Pons (tissue), 1 donor: ENCODE data around the gene DLG2.
"Not testable (repeated sequence)": the region's sequence is repeated elsewhere in the genome, so short reads cannot be mapped to it uniquely, and the experiment has no call there.

Source experiments
- DNase-seq: peaks from one replicate; pipeline ENCODE4 v3.0.0-alpha.2; 2016; ENCODE audit warnings: low spot score

Gene DLG2

DNA sequence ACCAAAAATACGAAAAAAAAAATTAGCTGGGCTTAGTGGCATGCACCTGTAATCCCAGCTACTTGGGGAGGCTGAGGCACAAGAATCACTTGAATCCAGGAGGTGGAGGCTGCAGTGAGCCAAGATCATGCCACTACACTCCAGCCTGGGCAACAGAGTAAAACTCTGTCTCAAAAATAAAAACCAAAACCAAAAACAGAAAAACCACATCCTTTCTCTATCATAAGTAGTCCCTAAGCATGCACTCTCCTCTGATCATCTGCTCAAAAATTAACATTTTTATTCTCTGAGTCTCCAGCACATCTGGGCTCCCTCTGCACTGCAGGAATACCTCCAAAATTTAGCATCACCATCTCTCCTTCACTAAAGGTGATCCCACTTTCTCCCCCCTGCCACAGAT, 516.9 kb downstream of the DLG2 start:
- DNase-seq = not testable (repeated sequence)

DNA sequence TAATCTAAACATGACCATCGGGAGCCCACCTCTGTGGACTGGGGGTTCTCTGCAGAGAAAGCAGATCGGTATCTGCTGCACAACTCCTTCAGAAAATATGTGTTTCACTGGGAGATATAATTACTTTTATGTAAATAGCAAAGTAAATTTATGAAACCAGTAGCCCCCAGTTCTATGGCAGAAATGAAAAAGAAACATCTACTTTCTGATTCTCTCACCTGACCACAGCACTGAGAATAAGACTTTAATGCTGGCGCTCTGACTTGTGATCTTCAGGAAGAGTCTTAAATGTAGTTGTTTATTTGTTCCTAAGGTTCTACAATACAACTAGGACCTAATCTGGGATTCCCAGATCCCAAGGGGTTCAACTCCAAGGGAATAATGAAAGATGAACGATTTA, 518.0 kb downstream of the DLG2 start:
- DNase-seq = no peak

DNA sequence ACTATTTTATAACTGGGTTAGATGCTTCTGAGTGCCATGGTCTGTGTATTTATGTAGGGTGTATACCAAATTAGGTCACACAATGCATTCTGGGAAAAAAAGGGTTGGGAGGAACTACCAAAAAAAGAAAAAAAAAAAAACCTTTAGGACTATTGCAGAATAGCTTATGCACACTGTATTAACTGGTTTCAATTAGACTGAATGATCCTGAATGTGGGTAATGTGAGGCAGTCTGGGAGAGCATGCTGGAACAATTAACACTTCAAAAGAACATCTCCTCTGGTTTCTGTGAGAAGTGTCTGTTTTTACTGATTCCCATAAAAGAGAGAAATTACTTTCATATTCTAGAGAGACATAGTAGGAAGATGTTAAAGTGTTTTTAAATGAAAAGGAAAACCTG, 521.3 kb downstream of the DLG2 start:
- DNase-seq = no peak

DNA sequence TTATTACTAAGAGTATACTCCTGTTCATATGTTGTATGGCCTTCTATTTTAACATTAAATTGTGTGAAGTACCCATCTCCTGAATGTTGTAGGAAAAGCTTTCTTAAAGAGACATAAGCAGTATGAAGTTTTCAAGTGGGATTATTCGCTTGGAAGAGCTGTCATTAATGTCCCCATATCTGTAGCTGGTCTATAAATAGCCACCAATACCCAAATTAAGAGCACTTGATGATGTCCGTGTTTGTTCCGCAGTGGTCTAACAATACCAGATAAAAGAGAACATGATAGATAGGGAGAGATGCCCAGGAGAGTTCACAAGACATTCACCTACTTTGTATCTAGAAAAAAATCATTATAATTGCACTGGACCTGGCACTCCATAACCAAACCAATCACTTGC, 527.6 kb downstream of the DLG2 start:
- no peak for DNase-seq

DNA sequence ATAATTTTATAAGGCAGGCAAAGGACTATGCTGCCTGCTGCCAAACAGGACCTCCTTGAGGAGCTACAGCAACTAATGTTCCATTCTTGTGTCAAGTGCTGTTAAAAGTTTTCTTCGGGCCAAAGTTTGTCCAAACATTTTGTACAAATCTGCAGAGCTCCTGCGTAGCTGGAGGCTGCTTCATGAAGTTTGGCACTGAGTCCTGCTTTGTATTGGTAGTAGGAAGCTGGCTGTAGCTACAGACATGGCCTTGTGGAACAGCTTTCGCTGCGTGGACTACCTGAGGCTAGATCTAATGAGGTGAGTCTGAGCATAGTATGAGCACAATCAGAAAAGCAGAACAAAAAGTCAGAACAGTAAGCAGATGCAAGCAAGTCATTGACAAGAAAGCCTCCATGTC, 528.1 kb downstream of the DLG2 start:
- DNase-seq = no peak

DNA sequence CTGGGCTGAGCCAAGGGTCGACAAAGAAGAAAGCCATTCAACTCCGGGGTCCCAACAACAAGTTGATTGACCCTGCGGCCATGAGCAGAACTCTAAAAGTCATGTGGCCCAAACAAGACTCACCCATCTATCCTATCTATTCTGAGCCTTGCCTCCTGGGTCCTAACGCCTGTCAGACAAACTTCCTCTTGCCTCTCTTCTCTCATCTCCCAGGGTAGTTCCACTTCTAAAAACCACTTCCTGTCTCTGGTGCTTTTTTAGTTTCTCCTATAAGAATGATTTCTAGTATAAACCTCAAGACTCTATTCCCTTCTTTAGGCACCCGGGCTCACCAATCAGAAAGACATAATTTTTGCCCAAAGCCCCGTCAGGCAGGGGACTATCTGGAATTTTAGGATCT, 530.2 kb downstream of the DLG2 start:
- DNase-seq = peak; percentile 15

DNA sequence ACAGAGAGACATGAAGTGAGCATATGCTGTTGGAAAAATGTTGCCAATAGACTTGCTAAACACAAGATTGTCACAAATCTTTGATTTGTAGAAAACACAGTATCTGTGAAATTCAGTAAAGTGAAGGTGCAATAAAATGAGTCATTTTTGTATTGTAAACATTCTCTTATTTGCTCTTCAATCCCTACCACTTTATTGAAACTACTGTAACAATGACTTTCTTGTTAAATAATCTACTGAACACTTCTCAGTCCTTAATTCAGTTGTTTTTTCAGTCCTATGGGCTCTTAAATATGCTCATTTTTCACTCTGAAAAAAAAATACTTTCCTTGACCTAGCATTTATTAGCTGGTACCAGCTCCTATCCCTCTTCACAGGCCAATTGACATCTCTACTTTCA, 531.9 kb downstream of the DLG2 start:
- no peak for DNase-seq

DNA sequence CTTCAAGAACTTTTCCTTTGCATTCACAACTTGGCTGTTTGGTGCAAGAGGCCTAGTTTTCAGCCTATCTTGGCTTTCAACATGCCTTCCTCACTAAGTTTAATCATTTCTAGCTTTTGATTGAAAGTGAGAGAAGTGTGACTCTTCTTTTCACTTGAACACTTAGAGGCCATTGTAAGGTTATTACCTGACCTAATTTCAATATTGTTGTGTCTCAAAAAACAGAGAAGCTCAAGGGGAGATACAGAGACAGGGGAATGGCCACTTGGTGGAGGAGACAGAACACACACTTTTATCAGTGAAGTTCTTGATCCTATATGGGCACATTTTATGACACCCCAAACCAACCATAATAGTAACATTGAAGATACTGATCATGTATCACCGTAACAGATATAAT, 532.3 kb downstream of the DLG2 start:
- no peak for DNase-seq

DNA sequence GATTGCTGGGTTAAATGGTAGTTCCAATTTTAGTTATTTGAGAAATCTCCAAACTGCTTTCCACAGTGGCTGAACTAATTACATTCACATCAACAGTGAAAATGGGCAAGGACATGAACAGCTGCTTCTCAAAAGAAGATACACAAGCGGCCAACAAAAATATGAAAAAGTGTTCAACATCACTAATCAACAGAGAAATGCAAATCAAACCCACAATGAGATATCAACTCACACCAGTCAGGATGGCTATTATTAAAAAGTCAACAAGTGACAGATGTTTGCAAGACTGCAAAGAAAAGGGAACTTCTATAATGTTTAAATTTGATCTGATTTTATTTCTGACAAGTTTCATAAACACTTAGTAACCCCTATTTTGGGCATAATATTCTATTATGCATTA, 537.5 kb downstream of the DLG2 start:
- DNase-seq = no peak

DNA sequence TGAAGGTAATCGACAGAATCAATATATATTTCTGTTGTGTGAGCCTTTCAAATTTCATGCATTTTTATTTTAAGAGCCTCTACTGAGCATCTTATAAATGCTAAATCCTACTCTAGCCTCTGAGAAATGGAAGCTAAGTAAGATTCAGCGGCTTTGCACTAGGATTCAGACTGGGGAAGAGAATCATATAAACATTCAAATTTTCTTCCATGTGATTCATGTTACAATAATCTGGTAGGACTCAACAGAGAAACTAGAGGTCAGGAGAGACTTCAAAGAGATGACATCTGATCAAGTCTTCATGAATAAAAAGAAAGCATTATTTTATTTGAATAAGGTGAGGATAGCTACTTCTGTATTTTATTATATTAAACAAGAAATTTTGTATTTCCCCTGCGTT, 538.9 kb downstream of the DLG2 start:
- DNase-seq = no peak

DNA sequence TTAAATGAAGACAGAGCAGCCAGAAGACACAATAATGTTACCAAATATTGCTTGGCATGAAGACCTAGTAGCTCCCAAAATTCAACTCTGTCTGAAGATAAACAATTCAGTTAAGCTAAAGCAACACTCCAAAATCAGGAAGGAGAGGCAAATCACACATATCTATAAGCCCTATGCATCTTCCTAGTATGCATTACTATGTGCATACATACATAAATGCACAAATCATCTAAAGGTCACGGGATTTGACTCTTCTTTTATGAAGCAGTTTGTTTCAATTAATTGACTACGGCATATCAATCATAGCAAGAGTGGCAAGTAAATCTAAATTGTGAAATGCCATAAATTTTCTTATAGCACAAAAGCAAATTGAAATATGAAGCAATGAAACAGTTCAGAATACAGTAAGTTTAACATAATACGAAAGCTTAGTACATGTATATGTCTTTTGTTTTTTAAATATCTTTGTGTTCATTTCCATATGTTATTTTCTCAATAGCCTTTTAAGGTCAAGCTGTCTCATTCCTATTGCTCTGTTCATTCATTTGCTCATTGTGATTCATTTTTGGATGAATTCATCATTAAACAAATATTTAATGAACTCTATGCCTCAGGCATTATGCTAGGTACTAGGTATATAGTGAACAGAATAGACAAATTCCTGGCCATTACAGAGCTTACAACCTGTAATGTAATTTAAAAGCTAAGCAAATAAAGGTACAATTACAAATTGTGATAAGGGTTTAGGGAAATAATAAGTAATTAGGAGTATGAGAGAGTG, 540.5 kb downstream of the DLG2 start:
- DNase-seq = no peak

DNA sequence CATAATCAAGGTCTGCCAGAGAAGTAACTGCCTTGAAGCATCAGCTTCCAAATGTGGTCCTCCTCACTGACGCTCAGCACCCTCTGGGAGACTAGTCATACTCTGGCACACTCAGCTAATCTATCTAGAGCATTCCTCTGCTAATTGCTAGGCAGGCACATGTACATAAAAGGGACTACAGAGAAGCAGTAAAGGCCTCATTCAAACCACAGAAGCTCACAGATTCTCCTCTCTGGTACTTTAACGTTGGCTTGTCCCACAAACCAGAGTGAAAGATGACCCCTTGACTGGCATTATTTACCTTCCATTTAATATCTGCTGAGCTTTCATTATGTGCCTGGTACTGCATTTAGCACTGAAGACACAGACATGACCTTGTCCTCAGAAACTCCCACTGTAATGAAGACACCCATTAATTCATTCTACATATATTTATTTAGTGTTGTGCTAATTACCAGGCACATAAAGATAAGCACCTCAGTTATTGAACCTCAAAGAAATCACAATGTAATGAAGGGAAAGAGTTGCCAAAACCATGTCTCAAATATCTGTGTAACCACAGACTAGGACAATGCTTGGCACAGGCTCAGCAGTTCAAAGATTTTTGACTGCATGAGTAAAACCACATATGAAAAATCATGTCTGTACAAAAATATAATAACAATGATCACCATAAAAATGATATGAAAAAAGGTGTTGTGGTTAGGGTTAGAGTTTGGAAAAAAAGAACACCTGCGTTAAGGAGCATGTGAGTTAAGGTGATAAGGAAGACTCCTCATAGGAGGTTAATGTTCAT, 550.4 kb downstream of the DLG2 start:
- DNase-seq = no peak

DNA sequence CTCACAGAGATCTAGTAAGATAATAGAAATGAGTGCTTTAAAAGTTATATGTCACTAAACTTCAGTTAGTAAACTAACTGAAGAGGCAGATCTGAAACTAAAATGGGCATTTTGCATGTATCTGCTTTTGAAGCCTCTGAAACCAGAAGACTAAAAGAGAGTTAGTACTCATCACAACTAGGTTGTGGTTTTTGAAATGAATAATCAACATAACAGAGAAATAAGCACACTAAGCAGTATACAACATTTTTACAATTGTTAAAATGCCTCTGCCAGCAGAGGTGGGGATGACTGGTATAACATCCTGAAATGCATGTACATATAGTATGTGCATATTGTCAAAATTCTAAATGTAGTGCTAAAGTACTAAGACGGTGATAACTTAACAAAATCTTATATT, 564.5 kb downstream of the DLG2 start:
- no peak for DNase-seq

DNA sequence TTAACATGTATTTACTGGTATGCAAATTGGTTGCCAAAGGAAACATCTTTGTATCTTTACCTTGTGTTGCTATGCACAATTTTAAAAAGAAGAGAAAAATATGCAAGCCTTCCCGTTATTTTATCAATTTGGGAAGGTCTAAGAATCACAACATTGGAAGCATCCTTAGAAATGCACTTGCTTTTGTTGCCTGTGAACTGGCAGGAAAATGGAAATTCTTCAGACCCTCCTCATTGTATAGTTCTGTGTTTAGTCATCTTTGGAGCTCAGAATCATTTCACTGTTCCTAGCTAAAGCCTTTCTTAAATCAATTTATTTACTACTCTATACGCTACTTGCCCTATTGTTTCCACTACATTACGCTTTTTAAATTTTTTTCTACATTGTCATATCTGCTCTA, 574.5 kb downstream of the DLG2 start:
- DNase-seq = no peak

DNA sequence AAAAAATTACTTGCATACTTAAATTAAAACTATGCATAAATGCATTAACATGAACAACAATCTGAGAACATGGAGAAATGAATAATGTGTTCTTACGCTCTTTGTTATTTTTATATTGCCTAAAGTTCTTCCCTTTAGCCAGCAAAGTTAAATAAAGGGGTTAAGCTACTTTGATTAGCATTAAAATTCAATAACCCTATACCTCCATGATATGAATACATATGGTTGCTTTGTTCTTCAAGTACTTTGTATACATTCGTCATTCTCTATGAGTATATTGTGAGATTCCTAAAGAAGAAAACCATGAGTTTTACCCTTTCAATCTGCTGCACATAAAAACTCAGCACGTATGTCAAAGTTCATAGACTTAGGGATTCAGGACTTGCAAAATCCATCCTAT, 578.3 kb downstream of the DLG2 start:
- no peak for DNase-seq

DNA sequence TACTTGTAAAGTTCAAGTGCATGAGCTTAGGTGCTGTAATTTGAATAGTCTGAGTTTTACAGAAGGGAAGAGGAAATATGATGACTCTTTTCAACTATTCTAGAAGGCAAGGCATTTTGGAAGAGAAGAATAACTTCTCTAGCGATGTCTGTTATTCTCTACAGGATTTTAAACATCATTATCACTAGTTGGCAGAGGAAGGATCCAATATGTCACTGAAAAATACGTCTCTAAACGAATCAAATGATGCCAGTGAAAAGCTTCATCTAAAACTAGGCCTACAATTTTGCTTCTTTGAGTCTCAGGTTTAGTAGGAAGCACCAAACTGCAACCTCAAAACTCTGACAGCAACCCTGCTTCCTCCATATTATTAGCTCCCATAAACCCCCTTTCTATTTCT, 581.4 kb downstream of the DLG2 start:
- no peak for DNase-seq

DNA sequence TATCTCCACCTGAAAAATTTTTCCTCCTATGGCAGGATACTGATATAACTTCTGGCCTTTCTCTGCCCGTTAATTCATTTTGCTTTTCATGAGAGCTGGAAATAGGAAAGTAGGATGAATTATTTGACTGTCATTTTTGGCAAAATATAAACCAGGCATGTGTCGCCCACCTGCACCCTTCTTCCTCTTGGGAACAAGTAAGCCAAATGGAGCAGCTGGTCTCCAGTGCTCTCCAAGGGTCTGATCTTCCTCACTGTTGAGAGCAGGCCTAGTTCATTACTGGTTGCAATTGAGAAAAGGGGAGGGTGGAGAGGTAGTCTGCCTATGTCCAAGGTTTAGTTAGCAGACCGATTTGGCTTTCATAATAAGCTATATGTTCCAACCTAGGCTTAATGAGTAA, 582.2 kb downstream of the DLG2 start:
- no peak for DNase-seq

DNA sequence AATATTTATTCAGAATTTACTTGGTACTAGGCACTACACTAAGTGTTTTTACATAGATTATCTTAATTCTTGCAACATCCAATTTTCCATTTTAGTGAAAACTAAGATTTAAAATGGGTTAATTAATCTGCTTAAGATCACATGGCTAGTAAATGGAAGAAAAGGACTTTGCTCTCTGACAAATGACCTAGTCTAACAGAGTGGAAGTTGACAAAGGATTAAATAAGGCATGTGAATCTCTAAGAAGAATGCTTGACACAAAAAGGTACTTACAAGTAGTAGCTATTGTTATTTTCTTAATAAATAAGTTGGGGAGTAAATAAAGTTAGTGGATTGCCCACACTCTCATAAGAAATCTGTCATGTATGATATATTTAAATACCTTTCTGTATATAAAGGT, 584.8 kb downstream of the DLG2 start:
- DNase-seq = no peak

DNA sequence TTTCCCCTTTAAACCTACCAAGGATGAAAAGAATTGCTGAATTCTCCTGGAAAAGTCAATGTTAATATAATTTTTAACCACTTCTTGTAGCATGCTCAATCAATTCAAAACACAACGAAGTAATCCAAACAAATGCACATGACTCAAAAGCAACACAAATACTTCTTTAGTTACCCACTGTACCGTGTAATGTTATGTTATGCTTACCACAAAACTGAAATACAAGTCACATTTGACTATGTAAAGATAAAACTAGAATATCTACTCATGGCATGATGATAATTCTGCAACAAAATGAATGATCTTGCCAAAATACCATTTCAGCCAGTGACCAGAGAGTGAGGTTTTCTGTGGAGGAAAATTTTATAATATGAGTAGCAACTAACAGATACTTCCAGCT, 587.0 kb downstream of the DLG2 start:
- DNase-seq = no peak

DNA sequence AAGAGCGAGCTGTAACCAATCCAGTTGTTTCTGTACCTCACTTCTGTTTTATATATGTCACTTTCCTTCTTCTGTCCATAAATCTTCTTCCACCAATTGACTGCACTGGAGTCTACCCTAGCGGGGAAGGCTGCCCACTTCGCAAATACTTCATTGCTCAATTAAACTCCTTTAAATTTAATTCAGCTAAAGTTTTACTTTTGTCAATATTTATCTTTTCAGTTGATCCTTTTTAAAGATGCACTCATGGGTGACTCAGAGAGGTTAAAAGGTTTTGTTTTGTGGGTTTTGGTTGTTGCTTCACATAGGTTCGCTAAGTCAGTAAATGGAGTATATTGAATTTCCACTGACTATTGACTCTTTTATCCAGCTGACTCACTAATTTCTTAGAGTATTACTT, 597.2 kb downstream of the DLG2 start:
- no peak for DNase-seq

DNA sequence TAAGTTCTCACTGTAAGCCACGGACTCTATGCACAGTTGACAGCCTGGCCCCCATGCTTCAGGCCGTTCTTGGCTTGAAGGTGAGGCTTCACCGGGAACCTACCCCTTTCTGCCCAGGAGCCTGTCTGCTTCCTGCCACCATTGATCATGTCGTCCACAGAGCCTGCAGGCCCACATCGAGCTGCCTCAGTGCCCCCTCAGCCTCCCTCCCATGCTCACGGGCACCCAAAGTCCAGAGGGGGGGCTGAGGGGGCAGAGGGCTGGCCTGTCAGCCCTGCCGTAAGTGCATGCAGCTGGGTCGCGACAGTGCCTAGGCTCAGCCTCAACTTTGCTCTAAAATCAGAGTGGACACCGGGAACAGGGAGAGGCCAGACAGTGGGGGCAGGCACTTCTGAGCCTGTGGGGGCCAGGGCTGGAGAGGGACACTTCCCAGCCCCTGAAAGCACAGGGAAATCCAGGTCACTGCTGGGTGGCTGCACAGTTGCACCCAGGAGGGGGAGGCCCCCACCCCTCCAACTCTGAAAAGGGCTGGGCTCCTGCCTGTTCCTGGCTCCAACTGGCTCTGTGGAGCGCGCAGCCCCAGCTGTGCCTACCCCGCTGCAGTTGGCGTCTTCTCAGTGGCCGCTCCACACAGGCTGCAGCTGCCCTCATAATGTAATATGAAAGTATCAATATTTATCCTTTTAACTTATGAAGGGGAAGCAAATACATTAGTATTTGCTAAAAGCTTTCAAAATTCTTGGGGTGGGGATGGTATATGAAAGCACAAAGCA, 598.6 kb downstream of the DLG2 start:
- DNase-seq = no peak

DNA sequence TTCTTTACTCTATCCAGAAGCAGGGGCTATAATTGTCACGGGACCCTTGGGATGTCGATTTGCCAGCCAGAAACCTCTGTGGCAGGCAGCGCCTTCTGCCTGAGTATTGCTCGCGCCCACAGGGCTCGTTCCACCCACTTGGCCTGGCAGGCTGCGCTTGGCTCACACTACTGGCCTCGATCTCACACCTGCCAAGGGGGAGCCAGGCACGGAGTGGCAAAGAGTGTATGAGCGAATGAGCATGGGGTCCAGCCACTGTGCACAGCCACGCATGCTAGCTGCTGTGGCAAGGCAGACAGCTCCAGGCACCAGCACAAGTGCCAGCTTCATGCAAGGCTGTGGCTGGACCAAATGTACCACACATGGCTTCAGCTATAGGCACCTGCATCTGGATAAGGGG, 599.8 kb downstream of the DLG2 start:
- no peak for DNase-seq

DNA sequence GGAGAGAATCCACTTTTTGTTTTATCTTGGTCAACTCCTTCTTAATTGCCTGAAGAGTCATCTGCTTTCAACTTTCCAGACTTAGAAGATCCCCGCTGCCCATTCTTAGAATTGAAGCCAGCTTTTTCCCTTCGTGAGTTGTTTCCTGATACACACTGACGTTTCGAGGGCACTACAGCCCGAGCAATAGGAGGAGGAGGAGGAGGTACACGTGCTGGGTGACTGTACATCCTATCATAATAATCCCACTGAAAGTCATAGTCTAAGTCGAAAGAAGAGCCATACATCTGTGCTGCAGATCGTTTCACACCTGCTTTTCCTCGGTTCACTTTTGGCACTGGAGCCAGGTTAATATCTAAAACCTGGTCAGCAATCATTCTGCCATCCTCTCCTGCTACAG, 606.1 kb downstream of the DLG2 start:
- DNase-seq = no peak
